ENCODE data around the gene STYXL1. TPM values are rescaled to one million over a fixed set of nuclear protein-coding genes. Genes with fewer than 3 reads are reported as not detected.

The STYXL1 gene
- total RNA-seq, 1 experiment from 2014 or later: 21.3 TPM

DNA sequence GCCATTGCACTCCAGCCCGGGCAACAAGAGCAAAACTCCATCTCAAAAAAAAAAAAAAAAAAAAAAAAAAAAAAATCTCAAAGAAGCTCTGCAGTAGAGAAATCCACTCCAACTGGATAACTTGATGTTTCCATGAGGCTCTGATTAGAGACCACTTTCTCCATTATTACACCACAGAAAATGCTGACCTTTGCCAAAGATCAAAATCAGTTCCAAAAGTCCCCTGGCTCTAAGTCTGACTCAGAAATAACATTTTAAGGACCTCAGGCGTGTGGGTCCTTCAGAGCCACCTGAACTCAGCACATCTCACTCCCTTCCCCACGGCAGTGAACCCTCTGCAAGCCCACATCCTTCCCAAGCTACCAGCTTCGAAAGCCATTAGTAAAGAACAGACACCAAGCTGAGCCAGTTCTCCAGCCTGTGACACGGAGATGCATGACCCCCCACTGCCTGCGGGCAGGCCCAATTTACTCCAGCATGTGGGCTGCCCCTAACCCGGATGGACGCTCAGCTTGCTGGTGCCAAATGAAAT is 39.6 kb downstream of the STYXL1 start:
- ATAC-seq: no peak
- H3K27ac Mint-ChIP-seq: peak overlapping the region; percentile 61

More for the DNA sequence above, 39.6 kb downstream of the STYXL1 start:
- DNase-seq (ENCODE audit: low spot score): no peak
- ChIA-PET CTCF (interaction anchor here (0.7 to 0.8 kb wide), 2 partner anchors 42 to 199 kb away, joined by 3 to 4 read pairs; no protein-coding TSS in a partner anchor), POLR2A (interaction anchor here (0.6 kb wide), 1 partner anchor 168 kb away, joined by 3 read pairs; no protein-coding TSS in a partner anchor)
- no peaks in the 10 kb centered on the region for H3K9me3 Mint-ChIP-seq
- H3K36me3 Mint-ChIP-seq: peaks cover 5% of the 10 kb centered on the region; the same call in 1 of the 2 replicates
- no peaks in the 10 kb centered on the region for H3K27me3 Mint-ChIP-seq (ENCODE audit: low read depth)
- TF ChIP-seq KAT7 (CRISPR knock-in tag; IDR thresholded peaks at IDR 0.05; ENCODE audit: borderline replicate concordance): no peak
- no peak for TF ChIP-seq IRF1 (CRISPR knock-in tag; IDR thresholded peaks at IDR 0.05)
- no peak for TF ChIP-seq ZBTB21 (CRISPR knock-in tag; IDR thresholded peaks at IDR 0.05; ENCODE audit: borderline replicate concordance)
- no peak for TF ChIP-seq OVOL2 (CRISPR knock-in tag; IDR thresholded peaks at IDR 0.05; ENCODE audit: borderline replicate concordance)
- TF ChIP-seq, protein P1, sequence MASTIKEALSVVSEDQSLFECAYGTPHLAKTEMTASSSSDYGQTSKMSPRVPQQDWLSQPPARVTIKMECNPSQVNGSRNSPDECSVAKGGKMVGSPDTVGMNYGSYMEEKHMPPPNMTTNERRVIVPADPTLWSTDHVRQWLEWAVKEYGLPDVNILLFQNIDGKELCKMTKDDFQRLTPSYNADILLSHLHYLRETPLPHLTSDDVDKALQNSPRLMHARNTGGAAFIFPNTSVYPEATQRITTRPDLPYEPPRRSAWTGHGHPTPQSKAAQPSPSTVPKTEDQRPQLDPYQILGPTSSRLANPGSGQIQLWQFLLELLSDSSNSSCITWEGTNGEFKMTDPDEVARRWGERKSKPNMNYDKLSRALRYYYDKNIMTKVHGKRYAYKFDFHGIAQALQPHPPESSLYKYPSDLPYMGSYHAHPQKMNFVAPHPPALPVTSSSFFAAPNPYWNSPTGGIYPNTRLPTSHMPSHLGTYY (CRISPR knock-in tag; IDR thresholded peaks at IDR 0.05): no peak
- TF ChIP-seq ATF6 (CRISPR knock-in tag; IDR thresholded peaks at IDR 0.05): no peak
- TF ChIP-seq HMGA2 (CRISPR knock-in tag; IDR thresholded peaks at IDR 0.05): no peak
- TF ChIP-seq, protein P2, sequence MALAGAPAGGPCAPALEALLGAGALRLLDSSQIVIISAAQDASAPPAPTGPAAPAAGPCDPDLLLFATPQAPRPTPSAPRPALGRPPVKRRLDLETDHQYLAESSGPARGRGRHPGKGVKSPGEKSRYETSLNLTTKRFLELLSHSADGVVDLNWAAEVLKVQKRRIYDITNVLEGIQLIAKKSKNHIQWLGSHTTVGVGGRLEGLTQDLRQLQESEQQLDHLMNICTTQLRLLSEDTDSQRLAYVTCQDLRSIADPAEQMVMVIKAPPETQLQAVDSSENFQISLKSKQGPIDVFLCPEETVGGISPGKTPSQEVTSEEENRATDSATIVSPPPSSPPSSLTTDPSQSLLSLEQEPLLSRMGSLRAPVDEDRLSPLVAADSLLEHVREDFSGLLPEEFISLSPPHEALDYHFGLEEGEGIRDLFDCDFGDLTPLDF (CRISPR knock-in tag; IDR thresholded peaks at IDR 0.05): no peak
- no peak for TF ChIP-seq ARID4B (CRISPR knock-in tag; IDR thresholded peaks at IDR 0.05; ENCODE audit: borderline replicate concordance)
- TF ChIP-seq, protein P3, sequence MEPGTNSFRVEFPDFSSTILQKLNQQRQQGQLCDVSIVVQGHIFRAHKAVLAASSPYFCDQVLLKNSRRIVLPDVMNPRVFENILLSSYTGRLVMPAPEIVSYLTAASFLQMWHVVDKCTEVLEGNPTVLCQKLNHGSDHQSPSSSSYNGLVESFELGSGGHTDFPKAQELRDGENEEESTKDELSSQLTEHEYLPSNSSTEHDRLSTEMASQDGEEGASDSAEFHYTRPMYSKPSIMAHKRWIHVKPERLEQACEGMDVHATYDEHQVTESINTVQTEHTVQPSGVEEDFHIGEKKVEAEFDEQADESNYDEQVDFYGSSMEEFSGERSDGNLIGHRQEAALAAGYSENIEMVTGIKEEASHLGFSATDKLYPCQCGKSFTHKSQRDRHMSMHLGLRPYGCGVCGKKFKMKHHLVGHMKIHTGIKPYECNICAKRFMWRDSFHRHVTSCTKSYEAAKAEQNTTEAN (CRISPR knock-in tag; IDR thresholded peaks at IDR 0.05): no peak
- TF ChIP-seq, protein P4, sequence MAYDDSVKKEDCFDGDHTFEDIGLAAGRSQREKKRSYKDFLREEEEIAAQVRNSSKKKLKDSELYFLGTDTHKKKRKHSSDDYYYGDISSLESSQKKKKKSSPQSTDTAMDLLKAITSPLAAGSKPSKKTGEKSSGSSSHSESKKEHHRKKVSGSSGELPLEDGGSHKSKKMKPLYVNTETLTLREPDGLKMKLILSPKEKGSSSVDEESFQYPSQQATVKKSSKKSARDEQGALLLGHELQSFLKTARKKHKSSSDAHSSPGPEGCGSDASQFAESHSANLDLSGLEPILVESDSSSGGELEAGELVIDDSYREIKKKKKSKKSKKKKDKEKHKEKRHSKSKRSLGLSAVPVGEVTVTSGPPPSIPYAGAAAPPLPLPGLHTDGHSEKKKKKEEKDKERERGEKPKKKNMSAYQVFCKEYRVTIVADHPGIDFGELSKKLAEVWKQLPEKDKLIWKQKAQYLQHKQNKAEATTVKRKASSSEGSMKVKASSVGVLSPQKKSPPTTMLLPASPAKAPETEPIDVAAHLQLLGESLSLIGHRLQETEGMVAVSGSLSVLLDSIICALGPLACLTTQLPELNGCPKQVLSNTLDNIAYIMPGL (CRISPR knock-in tag; IDR thresholded peaks at IDR 0.05): no peak
- TF ChIP-seq, protein P5, sequence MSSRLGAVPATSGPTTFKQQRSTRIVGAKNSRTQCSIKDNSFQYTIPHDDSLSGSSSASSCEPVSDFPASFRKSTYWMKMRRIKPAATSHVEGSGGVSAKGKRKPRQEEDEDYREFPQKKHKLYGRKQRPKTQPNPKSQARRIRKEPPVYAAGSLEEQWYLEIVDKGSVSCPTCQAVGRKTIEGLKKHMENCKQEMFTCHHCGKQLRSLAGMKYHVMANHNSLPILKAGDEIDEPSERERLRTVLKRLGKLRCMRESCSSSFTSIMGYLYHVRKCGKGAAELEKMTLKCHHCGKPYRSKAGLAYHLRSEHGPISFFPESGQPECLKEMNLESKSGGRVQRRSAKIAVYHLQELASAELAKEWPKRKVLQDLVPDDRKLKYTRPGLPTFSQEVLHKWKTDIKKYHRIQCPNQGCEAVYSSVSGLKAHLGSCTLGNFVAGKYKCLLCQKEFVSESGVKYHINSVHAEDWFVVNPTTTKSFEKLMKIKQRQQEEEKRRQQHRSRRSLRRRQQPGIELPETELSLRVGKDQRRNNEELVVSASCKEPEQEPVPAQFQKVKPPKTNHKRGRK (CRISPR knock-in tag; IDR thresholded peaks at IDR 0.05; ENCODE audit: borderline replicate concordance): no peak
- no peak for TF ChIP-seq NFATC4 (CRISPR knock-in tag; IDR thresholded peaks at IDR 0.05)
- TF ChIP-seq GTF2I (CRISPR knock-in tag; conservative IDR thresholded peaks at IDR 0.05): no peak
- TF ChIP-seq FOXK1 (CRISPR knock-in tag; IDR thresholded peaks at IDR 0.05): no peak
- H3K4me1 Mint-ChIP-seq: 0 out of 2 replicates have a peak, but pooled peaks cover 2% of the 10 kb centered on the region
- no peak overlapping the region for H3K4me3 Mint-ChIP-seq

Data from WTC11 (cell line).